NCI-H69 (cell line): Measurements from ENCODE around the gene KRT4.
"Not testable (repeated sequence)": the region's sequence is repeated elsewhere in the genome, so short reads cannot be mapped to it uniquely, and the experiment has no call there.

Experiments used
- DNase-seq: peaks from one replicate; lab custom pipeline; 2025; lab: John Stamatoyannopoulos, UW

The KRT4 gene

GRCh38 chr12:52807544-52808470 is 6.1 kb downstream of the KRT4 start:
- DNase-seq: no peak

GRCh38 chr12:52806821-52807543 is 6.9 kb downstream of the KRT4 start:
- no peak for DNase-seq

DNA sequence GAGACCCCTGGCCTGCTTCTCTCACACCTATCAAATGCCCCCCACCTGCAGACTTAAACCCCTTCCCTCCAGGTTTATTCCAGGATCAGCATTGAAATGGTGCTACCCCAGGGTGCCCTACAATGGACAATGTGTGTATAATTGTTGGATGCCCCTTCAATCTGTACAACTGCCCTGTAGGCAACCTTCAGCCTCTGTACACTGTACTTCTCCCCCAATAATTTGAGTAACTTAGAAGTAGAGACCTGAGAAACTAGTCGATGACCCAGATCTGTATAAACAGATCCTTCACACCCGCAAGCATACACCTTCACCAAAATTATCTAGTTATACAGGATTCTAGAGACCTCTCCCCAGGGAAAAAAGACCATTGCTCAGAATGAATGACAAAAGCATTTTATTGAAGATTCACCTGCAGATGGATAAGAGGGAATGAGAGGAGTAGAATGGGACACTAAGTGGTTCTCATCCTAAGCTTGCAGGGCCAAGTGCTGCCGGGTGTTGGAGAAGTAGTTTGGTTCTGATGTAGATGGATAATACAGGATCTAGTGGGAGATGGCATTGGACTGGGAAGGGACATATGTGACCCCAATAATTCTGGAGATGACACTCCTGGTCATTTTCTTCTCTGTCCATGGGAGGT is 7.6 kb downstream of the KRT4 start:
- no peak for DNase-seq

GRCh38 chr12:52805739-52806138 is 8.2 kb downstream of the KRT4 start:
- DNase-seq: no peak

DNA sequence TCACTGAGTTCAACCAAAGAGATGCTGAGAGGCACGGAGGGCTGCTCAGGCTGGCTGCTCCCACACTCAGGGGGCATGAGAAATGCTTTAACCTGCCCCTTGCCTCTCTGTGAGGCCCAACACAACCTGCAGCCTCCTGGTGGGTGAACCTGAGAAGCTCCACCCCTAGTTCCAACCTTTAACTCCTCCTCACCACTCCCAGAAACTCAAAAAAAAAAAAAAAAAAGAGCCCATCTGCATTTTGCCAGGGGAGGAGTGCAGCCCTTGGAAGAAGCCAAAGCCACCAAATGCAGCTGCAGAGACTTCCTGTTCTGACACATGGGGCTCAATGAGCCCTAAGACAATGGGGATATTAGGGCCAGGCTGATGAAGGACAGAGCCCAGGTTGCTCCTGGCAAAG is 8.9 kb downstream of the KRT4 start:
- DNase-seq: peak; percentile 41

DNA sequence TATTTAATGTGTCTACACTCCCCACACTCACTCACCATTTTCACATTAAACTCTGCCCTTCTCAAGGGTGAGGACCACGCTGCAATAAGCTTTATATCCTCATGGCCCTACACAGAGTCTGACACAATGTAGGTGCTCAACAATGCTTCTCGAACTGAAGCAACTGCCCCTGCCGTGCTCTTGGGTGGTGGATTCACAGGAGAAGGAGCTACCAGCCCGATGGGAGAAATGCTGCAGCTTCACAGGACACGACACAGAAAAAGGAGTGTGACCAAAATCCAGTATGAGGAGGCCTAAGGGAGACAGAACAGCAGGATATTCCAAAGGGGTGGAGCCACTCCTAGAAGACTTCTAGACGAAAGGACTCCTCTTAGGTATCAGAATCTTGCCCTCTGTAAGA is 11.5 kb downstream of the KRT4 start:
- no peak for DNase-seq

- DNase-seq: no peak
These were observed 12.1 kb downstream of the KRT4 start for GRCh38 chr12:52801773-52802172.

GRCh38 chr12:52800259-52800917 is 13.5 kb downstream of the KRT4 start:
- DNase-seq: no peak

- DNase-seq: no peak
These were observed 14.3 kb downstream of the KRT4 start for GRCh38 chr12:52799505-52800211.

GRCh38 chr12:52798671-52799504 is 15.0 kb downstream of the KRT4 start:
- no peak for DNase-seq

GRCh38 chr12:52798003-52798670 is 15.8 kb downstream of the KRT4 start:
- DNase-seq: no peak

- DNase-seq: no peak
These were observed 16.4 kb downstream of the KRT4 start for GRCh38 chr12:52797529-52797894.

- no peak for DNase-seq
These were observed 16.9 kb downstream of the KRT4 start for GRCh38 chr12:52796839-52797528.

GRCh38 chr12:52796429-52796794 is 17.5 kb downstream of the KRT4 start:
- DNase-seq: no peak

- DNase-seq: no peak
These were observed 18.1 kb downstream of the KRT4 start, which contains the start of gene KRT3 for GRCh38 chr12:52795694-52796428. TSS of gene KRT3 (minus strand) at chr12:52796117. CDS start at chr12:52796042, 75 bp downstream.

DNA sequence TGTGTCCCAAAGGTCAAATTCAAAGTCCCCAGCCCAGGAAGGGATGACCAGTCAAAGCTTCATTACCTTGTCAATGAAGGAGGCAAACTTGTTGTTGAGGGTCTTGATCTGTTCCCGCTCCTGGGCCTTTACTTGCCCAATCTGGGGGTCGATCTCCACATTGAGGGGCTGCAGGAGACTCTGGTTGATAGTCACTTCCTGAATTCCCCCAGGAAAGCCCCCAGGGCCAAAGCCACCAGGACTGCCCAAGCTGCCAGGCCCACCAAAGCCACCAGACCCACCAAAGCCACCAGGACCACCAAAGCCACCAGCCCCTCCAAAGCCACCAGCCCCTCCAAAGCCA is 18.6 kb downstream of the KRT4 start:
- DNase-seq: not testable (repeated sequence)

DNA sequence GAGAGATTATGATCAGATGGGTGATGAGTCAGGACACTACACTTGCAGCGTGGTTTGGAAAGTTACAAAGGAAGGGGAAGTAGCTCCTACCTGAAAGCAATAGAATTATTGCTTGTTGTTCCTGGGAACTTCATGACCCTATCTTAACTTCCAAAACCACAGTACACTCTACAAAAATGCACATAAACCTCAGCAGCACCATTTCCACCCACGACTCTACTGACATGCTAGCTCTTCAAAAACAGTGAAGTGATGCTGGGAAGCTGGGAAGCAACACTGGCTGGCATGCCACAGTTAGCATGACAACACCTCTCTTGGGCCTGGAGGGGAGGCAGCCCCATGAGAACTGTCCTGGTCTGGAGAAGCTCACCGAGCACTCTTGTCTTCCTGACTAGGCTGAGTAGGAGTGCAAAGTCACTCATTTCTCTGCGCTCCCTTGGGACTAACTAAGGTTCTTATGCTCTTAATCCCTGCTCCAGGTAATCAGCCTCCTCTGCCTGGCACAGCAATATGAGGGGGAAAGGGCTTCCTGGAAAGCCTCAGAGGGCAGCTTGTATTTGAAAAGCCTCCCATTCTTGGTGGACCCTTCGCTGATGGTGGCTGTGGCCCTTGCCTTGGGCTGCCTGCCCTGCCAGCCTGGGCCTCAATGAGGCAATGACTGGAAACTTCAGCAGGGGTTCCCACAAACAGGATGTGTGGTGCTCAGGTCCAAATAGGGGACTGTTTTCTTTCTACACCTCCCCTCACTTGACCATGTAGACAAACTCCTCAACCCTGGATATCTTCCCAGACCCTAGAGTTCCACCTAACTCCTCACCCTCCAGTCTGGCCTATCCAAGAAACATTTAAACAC is 19.2 kb downstream of the KRT4 start:
- DNase-seq: no peak
